ENCODE measurements around the gene GRM2.

Gene GRM2

DNA sequence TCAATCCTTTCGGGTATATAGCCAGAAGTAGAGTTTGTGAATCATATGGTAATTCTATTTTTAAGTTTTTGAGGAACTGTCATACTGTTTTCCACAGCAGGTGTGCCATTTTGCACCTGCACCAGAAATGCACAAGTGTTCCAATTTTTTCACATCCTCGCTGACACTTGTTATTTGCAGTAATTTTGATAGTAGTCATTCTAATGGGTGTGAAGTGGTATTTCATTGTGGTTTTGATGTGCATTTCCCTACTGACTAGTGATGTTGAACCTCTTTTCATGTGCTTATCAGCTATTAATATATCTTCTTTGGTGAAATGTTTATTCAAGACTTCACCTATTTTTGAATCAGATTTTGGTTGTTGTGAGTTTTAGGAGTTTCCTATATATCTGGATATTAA lies 29.1 kb downstream of the GRM2 start:
- TF ChIP-seq, protein P1, sequence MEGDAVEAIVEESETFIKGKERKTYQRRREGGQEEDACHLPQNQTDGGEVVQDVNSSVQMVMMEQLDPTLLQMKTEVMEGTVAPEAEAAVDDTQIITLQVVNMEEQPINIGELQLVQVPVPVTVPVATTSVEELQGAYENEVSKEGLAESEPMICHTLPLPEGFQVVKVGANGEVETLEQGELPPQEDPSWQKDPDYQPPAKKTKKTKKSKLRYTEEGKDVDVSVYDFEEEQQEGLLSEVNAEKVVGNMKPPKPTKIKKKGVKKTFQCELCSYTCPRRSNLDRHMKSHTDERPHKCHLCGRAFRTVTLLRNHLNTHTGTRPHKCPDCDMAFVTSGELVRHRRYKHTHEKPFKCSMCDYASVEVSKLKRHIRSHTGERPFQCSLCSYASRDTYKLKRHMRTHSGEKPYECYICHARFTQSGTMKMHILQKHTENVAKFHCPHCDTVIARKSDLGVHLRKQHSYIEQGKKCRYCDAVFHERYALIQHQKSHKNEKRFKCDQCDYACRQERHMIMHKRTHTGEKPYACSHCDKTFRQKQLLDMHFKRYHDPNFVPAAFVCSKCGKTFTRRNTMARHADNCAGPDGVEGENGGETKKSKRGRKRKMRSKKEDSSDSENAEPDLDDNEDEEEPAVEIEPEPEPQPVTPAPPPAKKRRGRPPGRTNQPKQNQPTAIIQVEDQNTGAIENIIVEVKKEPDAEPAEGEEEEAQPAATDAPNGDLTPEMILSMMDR (IDR thresholded peaks at IDR 0.05): no peak

DNA sequence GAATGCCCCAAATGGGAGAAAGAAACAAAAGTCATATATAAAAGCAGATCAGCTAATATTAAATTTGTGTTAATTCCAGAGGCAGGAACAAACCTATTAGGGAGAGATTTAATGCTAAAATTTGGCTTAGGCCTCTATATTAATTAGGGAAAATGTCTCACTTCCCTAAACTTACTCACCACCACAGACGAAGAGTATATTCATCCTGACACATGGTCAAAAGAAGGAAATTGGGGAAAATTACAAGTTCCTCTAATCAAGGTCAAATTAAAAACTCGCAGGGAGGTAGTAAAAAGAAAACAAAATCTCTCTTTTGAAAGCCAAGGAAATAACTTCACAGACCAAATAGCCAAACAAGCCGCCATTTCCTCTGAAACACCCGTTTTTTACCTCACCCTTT lies 32.2 kb downstream of the GRM2 start:
- TF ChIP-seq, protein P1 (IDR thresholded peaks at IDR 0.05): no peak

DNA sequence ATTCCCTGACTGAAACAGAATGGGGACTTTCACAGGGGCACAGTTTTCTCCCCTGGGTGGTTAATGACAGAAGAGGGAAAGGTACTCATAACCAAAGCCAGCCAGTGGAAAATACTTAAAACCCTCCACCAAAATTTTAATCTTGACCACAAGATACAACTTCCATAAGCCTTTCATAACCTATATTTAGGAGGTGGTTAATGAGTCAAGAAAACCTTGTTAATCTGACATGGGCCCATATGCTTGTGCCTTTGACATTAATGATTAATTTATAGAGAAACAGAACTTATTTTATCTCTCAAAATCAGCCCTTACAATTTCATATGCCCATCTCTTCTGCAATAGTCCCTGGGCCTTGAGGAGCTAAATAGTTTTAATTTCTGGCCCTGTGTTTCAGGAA lies 41.0 kb downstream of the GRM2 start:
- TF ChIP-seq, protein P1 (IDR thresholded peaks at IDR 0.05): no peak

DNA sequence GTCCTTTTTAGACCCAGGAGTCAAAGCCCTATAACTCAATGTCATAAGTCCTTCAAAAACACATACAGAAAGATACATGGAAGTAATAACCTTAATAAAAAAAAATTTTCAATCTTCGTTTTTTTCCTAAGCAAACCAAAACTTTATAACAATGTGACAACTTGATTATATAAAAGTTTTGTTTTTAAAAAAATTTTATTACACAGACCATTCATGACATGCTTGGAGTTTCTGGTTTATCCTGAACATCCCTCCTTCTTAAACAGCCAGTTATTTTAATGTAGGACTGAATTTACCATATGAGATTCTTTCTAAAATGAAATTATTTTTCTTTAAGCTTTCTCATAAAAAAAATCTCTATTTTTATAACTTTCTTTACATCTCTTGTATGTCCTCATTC lies 41.5 kb downstream of the GRM2 start:
- TF ChIP-seq, protein P1 (IDR thresholded peaks at IDR 0.05): no peak

DNA sequence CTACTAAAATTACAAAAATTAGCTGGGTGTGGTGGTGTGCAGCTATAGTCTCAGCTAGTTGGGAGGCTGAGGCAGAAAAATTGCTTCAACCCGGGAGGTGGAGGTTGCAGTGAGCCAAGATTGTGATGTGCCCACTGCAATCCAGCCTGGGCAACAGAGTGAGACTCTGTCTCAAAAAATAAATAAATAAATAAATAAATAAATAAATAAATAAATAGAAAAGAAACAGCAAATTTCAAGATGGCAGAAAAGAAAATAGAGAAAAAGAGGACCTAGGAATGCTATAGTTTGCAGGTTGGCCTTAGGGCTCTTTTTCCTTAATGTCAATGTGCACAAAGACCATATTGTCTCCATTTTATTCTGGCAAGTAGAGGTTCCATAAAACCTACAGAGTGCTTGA lies 44.0 kb downstream of the GRM2 start:
- TF ChIP-seq, protein P1 (IDR thresholded peaks at IDR 0.05): no peak

DNA sequence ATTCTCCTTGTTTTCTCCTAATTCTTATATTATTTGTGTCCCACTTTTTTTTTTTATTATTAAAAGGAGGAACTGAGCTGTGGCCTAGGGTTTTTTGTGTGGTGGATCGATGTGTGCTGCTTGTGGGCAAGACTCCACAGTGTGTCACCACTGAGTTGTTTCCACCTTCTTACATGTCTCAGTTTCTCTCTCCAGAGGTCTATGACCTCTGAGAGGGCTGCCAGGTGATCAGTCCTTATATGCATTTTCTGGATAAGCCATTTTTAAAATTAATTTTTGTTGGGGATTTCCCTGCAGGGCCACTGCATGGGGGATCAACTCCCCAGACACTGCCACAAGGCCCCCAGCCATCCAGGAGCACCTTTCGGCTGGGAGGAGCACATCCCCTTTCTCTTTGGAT lies 44.4 kb downstream of the GRM2 start:
- TF ChIP-seq, protein P1 (IDR thresholded peaks at IDR 0.05): no peak

DNA sequence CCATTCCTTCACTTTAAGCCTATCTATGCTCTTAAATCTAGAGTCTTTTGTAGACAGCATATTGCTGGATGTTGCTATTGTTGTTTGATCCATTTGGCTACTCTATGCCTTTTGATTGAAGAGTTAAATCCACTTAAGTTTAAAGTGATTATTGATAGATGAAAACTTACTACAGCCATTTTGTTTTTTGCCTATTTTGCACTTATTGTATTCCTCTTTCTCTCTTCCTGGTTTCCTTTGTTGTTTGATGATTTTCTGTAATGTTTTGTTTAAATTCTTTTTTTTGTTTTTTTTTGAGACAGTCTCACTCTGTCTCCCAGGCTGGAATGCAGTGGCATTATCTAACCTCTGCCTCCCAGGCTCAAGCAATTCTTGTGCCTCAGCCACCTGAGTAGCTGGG lies 52.3 kb downstream of the GRM2 start:
- TF ChIP-seq, protein P1 (IDR thresholded peaks at IDR 0.05): no peak
